Measurements from ENCODE around the gene WNT3. TPM values are rescaled to one million over a fixed set of nuclear protein-coding genes. Genes with fewer than 3 reads are reported as not detected.
"Not testable (repeated sequence)": the region's sequence is repeated elsewhere in the genome, so short reads cannot be mapped to it uniquely, and the experiment has no call there.

WNT3 gene
- total and polyA plus RNA-seq, 9 donors, result 1.9 to 8.9 (median 2.8) TPM

DNA sequence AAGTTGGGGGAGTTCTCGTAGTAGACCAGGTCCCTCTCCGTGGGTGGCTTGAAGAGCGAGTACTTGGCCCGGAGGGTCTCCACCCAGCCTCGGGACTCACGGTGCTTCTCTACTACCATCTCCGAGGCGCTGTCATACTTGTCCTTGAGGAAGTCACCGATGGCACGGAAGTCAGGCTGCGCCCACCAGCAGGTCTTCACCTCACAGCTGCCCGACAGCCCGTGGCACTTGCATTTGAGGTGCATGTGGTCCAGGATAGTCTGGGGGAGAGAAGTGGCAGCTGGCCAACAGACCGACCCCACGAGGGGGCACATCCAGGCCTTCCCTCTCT is 50.0 kb downstream of the WNT3 start:
- H3K36me3 ChIP-seq (ENCODE audit: control insufficient read depth, insufficient read depth, low read length), result peaks cover 4% of the 10 kb centered on the region
- no peak for DNase-seq
- no peaks in the 10 kb centered on the region for H3K9me3 ChIP-seq (replicated peaks; ENCODE audit: control insufficient read depth, low read depth, low read length)
- H3K4me1 ChIP-seq (ENCODE audit: control insufficient read depth, insufficient read depth, low read length), result peaks cover 36% of the 10 kb centered on the region
- 94% methylated on average over 8 of the region's 15 CpGs for WGBS (ENCODE audit: insufficient coverage)
- no peak overlapping the region for H3K27ac ChIP-seq (ENCODE audit: low read length)
- peaks cover 19% of the 10 kb centered on the region for H3K27me3 ChIP-seq (ENCODE audit: control insufficient read depth, insufficient read depth, low read length)
- H3K4me3 ChIP-seq (ENCODE audit: low read length), result no peak overlapping the region

DNA sequence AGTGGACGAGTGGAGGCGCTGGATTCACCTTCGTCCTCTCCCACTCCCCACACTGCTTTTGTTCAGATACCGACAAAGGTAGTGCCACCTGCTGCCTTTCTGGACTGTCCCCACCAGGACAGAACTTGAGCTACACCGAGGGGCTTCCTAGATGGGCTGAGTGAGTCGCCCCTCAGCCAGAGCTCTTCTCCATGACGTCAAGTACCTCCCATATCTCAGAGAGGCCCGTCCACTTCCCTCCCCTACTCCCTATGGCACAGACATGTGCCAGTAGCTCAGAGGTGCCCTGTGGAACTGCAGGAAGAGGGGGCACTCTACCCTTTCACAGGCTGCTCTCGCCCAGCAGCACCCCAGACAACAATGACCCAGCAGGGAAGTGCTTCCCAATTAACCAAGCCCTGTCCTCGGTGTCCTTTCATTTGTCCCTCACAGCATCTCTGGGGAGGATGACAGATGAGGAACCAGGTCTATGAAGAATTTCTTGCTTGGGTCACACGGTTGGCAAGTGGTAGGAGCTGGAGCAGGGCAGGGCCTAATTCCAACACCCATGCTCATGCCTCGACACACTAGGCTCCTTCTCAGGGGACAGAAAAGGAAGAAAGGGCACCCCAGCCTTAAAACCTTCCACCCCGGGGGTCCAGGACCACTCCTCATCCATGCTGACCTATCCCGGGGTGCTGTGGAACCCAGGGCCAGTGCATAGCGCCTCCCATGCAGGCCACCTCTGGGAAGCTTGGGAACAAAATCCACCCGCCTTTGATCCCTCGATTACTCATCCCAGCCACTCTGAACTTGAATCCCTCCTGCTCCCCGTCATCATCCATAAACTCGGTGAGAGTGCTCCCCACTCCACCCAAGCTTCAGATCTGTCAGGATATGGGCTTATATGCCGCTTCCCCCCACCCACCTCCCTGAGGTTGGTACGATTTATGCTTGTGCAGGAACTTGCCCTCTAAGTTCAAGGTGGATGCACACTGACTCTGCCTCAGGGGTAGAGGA is 51.7 kb downstream of the WNT3 start:
- peaks cover 16% of the 10 kb centered on the region for H3K27me3 ChIP-seq (ENCODE audit: control insufficient read depth, insufficient read depth, low read length)
- H3K9me3 ChIP-seq (replicated peaks; ENCODE audit: control insufficient read depth, low read depth, low read length), result no peaks in the 10 kb centered on the region
- H3K36me3 ChIP-seq (ENCODE audit: control insufficient read depth, insufficient read depth, low read length), result peaks cover 10% of the 10 kb centered on the region
- H3K4me1 ChIP-seq (ENCODE audit: control insufficient read depth, insufficient read depth, low read length), result peaks cover 31% of the 10 kb centered on the region
- 78% methylated on average over 14 of the region's 21 CpGs for WGBS (ENCODE audit: insufficient coverage)
- no peak overlapping the region for H3K4me3 ChIP-seq (ENCODE audit: low read length)
- no peak overlapping the region for H3K27ac ChIP-seq (ENCODE audit: low read length)
- no peak for DNase-seq

DNA sequence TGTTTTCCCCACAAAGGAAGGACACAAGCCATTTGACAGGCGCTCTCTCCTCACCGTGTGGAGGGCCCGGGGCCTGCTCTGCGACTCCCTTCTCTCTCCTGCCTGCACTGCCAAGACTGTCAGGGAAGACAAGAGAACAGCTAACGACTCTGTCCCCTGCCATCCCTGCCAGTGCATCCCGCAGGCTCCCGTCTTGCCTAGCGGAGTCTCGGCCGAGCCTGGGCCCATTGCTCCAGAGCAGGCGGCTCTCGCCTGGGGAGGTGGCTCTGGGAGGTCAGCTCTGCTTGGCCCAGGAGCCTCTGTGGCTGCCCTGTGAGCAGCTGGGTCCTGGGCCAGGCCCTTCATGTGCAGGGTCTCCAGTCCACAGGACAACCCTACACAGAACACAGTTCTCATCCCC is 53.0 kb downstream of the WNT3 start:
- Histone ChIP-seq H3K4me3 (ENCODE audit: low read length) (no peak overlapping the region), H3K36me3 (ENCODE audit: control insufficient read depth, insufficient read depth, low read length) (peaks cover 11% of the 10 kb centered on the region), H3K27me3 (ENCODE audit: control insufficient read depth, insufficient read depth, low read length) (peaks cover 14% of the 10 kb centered on the region), H3K9me3 (replicated peaks; ENCODE audit: control insufficient read depth, low read depth, low read length) (no peaks in the 10 kb centered on the region), H3K27ac (ENCODE audit: low read length) (no peak overlapping the region), H3K4me1 (ENCODE audit: control insufficient read depth, insufficient read depth, low read length) (peaks cover 25% of the 10 kb centered on the region)
- DNase-seq, result no peak
- 79% methylated on average over 12 of the region's 12 CpGs for WGBS (ENCODE audit: insufficient coverage)

DNA sequence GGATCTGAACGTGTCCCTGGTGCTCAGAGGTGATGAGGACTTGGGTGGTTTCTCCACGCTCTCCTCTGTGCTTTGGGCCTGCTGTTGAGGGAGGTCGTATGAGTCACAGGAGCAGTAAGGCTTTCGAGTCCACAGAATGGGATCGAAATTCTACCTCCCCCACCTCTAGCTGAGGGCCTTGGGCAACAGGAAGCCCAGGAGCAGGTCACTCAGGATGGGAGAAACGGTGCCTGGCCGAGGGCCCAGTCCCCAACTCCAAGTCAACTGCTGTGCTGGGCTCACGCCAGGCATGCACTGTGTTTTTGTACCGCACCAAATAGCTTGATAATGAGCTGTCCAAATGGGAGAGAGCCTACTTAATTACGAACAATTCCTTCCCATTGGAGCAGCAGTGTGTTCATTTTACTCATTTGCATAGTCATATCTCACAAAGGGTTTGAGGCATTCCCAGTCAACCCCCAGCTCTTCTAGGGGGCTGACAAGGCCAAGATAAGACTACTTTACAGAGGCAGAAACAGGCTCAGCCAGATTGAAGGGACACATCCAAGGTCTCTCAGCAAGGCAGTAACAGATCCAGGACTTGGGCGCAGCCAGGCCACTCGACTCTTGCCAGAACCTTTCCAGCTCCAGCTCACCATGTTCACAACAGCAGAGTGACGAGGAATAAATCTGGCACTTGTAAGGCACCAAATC is 53.6 kb downstream of the WNT3 start:
- DNase-seq, result no peak
- H3K4me3 ChIP-seq (ENCODE audit: low read length), result no peak overlapping the region
- H3K27ac ChIP-seq (ENCODE audit: low read length), result no peak overlapping the region
- H3K36me3 ChIP-seq (ENCODE audit: control insufficient read depth, insufficient read depth, low read length), result peaks cover 11% of the 10 kb centered on the region
- H3K27me3 ChIP-seq (ENCODE audit: control insufficient read depth, insufficient read depth, low read length), result peaks cover 8% of the 10 kb centered on the region
- no peaks in the 10 kb centered on the region for H3K9me3 ChIP-seq (replicated peaks; ENCODE audit: control insufficient read depth, low read depth, low read length)
- WGBS (ENCODE audit: insufficient coverage), result 65% methylated on average over 6 of the region's 13 CpGs
- H3K4me1 ChIP-seq (ENCODE audit: control insufficient read depth, insufficient read depth, low read length), result peaks cover 19% of the 10 kb centered on the region

DNA sequence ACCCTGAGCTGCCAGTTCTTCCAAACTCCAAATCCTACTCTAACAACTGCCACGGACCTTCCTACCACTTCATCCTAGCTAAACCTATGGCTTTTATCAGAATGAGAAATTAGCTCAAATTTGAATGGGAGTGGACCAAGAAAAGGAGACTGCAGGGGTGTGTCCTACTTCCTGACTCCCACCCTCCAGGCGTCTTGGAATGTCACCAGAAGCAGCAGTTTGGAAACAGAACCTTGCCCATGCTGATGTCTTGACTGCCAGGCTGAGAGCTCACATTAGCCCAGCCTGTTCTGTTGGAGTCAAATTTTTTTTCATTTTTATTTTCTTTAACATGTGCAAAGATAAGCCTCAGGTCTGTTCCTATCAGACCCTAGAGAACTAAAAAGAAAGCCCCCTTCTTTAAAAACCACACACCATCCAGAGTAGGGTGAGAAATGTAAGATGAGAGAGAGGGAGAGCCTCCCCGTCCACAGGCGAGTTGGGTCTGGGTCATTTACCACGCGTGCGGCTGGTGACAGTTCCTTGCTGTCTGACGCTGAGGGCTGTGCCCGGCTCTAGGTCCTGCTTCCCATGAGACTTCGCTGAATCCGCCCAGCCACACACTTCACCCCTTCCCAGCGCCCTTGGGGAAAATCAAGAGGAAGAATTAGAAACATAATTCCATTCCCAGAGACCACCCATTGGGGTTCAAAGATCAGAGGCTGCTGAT is 54.3 kb downstream of the WNT3 start:
- peaks cover 11% of the 10 kb centered on the region for H3K36me3 ChIP-seq (ENCODE audit: control insufficient read depth, insufficient read depth, low read length)
- H3K27ac ChIP-seq (ENCODE audit: low read length), result no peak overlapping the region
- peaks cover 3% of the 10 kb centered on the region for H3K27me3 ChIP-seq (ENCODE audit: control insufficient read depth, insufficient read depth, low read length)
- no peak overlapping the region for H3K4me3 ChIP-seq (ENCODE audit: low read length)
- no peaks in the 10 kb centered on the region for H3K9me3 ChIP-seq (replicated peaks; ENCODE audit: control insufficient read depth, low read depth, low read length)
- WGBS (ENCODE audit: insufficient coverage), result 64% methylated on average over 4 of the region's 12 CpGs
- peaks cover 12% of the 10 kb centered on the region for H3K4me1 ChIP-seq (ENCODE audit: control insufficient read depth, insufficient read depth, low read length)
- no peak for DNase-seq

DNA sequence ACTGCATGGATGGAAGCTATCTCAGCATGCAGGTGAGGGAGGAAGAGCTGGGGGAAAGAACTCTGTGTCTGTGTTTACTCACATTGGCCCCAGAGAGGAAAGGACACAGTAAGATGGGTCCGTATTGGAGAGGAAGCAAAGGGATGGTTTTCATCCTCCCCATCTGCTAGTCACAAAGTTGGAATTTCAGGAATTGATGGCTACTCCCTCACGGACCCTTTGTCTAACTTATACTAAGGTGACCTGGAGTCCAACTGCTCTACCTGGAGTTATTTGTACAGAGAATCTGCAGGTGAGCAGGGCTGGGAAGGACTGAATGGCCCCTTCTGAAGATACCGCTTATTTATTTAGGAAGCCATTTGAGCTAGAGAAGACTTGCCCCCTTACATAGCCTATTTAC is 55.1 kb downstream of the WNT3 start:
- WGBS (ENCODE audit: insufficient coverage), result no CpG with 5 or more reads among the region's 3 CpGs
- H3K4me3 ChIP-seq (ENCODE audit: low read length), result no peak overlapping the region

DNA sequence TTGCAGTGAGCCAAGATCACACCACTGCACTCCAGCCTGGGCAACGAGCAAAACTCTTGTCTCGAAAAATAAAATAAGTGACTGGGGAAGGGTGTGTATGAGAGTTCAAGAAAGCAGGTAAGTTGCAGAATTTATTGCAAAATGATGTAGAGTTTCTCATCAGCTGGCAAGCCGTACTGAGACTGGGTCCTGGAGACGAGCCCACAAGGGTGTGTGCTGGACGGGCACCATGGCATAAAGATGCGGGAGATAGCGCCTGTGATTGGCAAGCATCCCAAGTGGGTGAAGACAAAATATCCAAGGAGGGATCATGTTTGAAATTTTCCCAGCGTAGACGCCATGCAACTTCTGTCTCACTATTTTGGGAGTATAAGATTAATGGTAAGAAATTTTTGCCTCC is 59.4 kb downstream of the WNT3 start:
- Histone ChIP-seq H3K9me3 (replicated peaks; ENCODE audit: control insufficient read depth, low read depth, low read length) (no peaks in the 10 kb centered on the region), H3K36me3 (ENCODE audit: control insufficient read depth, insufficient read depth, low read length) (peaks cover 21% of the 10 kb centered on the region), H3K27me3 (ENCODE audit: control insufficient read depth, insufficient read depth, low read length) (no peaks in the 10 kb centered on the region), H3K4me1 (ENCODE audit: control insufficient read depth, insufficient read depth, low read length) (peaks cover 6% of the 10 kb centered on the region), H3K27ac (ENCODE audit: low read length) (no peak overlapping the region), H3K4me3 (ENCODE audit: low read length) (no peak overlapping the region)
- no peak for DNase-seq
- 85% methylated on average over 7 of the region's 9 CpGs for WGBS (ENCODE audit: insufficient coverage)

More for the DNA sequence above, 55.1 kb downstream of the WNT3 start:
- Histone ChIP-seq H3K9me3 (replicated peaks; ENCODE audit: control insufficient read depth, low read depth, low read length) (no peaks in the 10 kb centered on the region), H3K27me3 (ENCODE audit: control insufficient read depth, insufficient read depth, low read length) (peaks cover under 1% of the 10 kb centered on the region), H3K36me3 (ENCODE audit: control insufficient read depth, insufficient read depth, low read length) (peaks cover 11% of the 10 kb centered on the region), H3K4me1 (ENCODE audit: control insufficient read depth, insufficient read depth, low read length) (peaks cover 12% of the 10 kb centered on the region), H3K27ac (ENCODE audit: low read length) (no peak overlapping the region)
- no peak for DNase-seq

DNA sequence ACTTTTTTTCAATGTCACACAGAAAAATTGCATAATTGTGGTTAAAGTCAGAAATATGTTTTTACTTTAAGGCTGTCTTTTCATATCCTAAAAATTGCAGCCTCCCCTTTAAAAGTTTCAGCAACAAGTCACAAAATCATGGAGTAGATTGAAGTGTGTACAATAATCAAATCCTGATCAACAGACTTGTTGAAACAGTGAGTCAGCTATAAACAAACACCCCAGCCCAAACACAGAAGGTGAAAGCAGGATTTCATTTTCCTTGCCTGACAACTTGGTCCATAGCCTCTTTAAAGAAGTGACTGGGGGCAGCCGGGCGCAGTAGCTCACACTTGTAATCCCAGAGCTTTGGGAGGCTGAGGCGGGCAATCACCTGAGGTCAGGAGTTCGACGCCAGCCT is 59.9 kb downstream of the WNT3 start:
- no peak for DNase-seq
- no peaks in the 10 kb centered on the region for H3K27me3 ChIP-seq (ENCODE audit: control insufficient read depth, insufficient read depth, low read length)
- no peaks in the 10 kb centered on the region for H3K9me3 ChIP-seq (replicated peaks; ENCODE audit: control insufficient read depth, low read depth, low read length)
- no peak overlapping the region for H3K4me3 ChIP-seq (ENCODE audit: low read length)
- H3K4me1 ChIP-seq (ENCODE audit: control insufficient read depth, insufficient read depth, low read length), result peaks cover 5% of the 10 kb centered on the region
- peaks cover 21% of the 10 kb centered on the region for H3K36me3 ChIP-seq (ENCODE audit: control insufficient read depth, insufficient read depth, low read length)
- no peak overlapping the region for H3K27ac ChIP-seq (ENCODE audit: low read length)
- WGBS (ENCODE audit: insufficient coverage), result 96% methylated on average over 3 of the region's 5 CpGs

DNA sequence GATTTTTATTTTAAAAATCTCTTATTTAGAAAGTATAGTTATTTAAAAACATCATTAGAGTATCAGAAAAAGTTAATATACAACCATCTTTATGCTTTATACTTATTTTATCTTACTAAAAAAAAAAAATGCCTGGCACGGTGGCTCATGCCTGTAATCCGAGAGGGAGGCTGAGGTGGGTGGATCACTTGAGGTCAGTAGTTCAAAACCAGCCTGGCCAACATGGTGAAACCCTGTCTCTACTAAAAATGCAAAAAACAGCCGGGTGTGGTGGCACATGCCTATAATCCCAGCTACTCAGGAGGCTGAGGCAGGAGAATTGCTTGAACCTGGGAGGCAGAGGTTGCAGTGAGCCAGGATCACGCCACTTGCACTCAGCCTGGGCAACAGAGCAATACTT is 60.9 kb downstream of the WNT3 start:
- H3K4me1 ChIP-seq (ENCODE audit: control insufficient read depth, insufficient read depth, low read length); DNase-seq; H3K27me3 ChIP-seq (ENCODE audit: control insufficient read depth, insufficient read depth, low read length); H3K27ac ChIP-seq (ENCODE audit: low read length); H3K9me3 ChIP-seq (replicated peaks; ENCODE audit: control insufficient read depth, low read depth, low read length); H3K4me3 ChIP-seq (ENCODE audit: low read length): not testable (repeated sequence)
- 20% methylated on average over 1 of the region's 4 CpGs for WGBS (ENCODE audit: insufficient coverage)
- peaks cover 15% of the 10 kb centered on the region for H3K36me3 ChIP-seq (ENCODE audit: control insufficient read depth, insufficient read depth, low read length)

DNA sequence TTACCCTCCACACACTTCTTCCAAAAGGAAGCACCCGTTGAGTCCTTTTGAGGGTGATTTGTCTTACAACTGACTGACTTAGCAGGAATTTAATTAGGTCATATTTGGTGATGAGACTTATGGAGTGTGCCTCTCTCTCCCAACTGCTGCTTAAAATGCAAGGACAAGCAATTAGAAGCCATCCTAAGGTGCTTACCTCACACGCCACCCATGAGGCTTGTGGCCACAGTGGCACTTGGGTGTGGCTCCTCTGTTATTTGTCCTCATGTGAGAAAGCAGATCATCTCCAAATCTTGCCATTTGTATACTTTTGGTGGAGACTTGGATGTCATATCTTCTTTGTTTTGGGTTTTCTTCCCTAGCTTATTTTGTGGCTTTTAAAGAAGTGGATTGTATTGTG is 61.6 kb downstream of the WNT3 start:
- DNase-seq, result no peak
- peaks cover 21% of the 10 kb centered on the region for H3K36me3 ChIP-seq (ENCODE audit: control insufficient read depth, insufficient read depth, low read length)
- H3K4me3 ChIP-seq (ENCODE audit: low read length), result no peak overlapping the region
- H3K4me1 ChIP-seq (ENCODE audit: control insufficient read depth, insufficient read depth, low read length), result peaks cover 5% of the 10 kb centered on the region
- no CpG with 5 or more reads among the region's 2 CpGs for WGBS (ENCODE audit: insufficient coverage)
- H3K9me3 ChIP-seq (replicated peaks; ENCODE audit: control insufficient read depth, low read depth, low read length), result no peaks in the 10 kb centered on the region
- H3K27ac ChIP-seq (ENCODE audit: low read length), result no peak overlapping the region
- H3K27me3 ChIP-seq (ENCODE audit: control insufficient read depth, insufficient read depth, low read length), result no peaks in the 10 kb centered on the region

All from muscle of leg (tissue), 11 donors.